GM12874 (cell line): Measurements from ENCODE around the gene RIPK1.

Source experiments
- CTCF ChIP-seq: IDR thresholded peaks from 2 replicates; pipeline ENCODE4 v1.5.1; 2011; ENCODE audit warnings: low read depth, mild to moderate bottlenecking, control low read depth, low read length, moderate library complexity; ENCODE audit not compliant: insufficient read depth

RIPK1 gene

GRCh38 chr6:3088446-3088845 is 20.2 kb downstream of the RIPK1 start:
- TF ChIP-seq CTCF, result no peak

- TF ChIP-seq CTCF, result no peak
Observed at GRCh38 chr6:3088968-3089367, 20.7 kb downstream of the RIPK1 start.

- TF ChIP-seq CTCF, result no peak
Observed at GRCh38 chr6:3090013-3090412, 21.7 kb downstream of the RIPK1 start.

GRCh38 chr6:3094815-3095214 is 26.5 kb downstream of the RIPK1 start:
- no peak for TF ChIP-seq CTCF

- TF ChIP-seq CTCF, result no peak
Observed at GRCh38 chr6:3102875-3103274, 34.6 kb downstream of the RIPK1 start.

GRCh38 chr6:3108746-3109414 is 40.6 kb downstream of the RIPK1 start:
- no peak for TF ChIP-seq CTCF

- no peak for TF ChIP-seq CTCF
Observed at GRCh38 chr6:3109761-3110160, 41.5 kb downstream of the RIPK1 start.

GRCh38 chr6:3114377-3114776 is 46.1 kb downstream of the RIPK1 start:
- no peak for TF ChIP-seq CTCF
